Peyer's patch (tissue), 4 donors: ENCODE measurements around the gene ATF7IP.

Experiments used
- POLR2A ChIP-seq, 2 donors: fragments of 450-650 bp; IDR thresholded peaks; one replicate each; pipeline ENCODE4 v1.5.1; 2017; ENCODE audit warnings: antibody characterized with exemption in 2 of 2, mild to moderate bottlenecking in 2 of 2, moderate library complexity in 2 of 2
- TF ChIP-seq, protein P1 (sequence below), 6 experiments: fragments of 450-650 bp in 4 of 6; fragments of 200-600 bp in 2 of 6; sonication (generic) in 1 of 6; IDR thresholded peaks; one replicate each; pipeline ENCODE4 v1.5.1; 2017 to 2019; ENCODE audit warnings: antibody characterized with exemption in 6 of 6, mild to moderate bottlenecking in 3 of 6, moderate library complexity in 1 of 6

- no peak for TF ChIP-seq POLR2A (IDR thresholded peaks at IDR 0.05)
- TF ChIP-seq, protein P1, sequence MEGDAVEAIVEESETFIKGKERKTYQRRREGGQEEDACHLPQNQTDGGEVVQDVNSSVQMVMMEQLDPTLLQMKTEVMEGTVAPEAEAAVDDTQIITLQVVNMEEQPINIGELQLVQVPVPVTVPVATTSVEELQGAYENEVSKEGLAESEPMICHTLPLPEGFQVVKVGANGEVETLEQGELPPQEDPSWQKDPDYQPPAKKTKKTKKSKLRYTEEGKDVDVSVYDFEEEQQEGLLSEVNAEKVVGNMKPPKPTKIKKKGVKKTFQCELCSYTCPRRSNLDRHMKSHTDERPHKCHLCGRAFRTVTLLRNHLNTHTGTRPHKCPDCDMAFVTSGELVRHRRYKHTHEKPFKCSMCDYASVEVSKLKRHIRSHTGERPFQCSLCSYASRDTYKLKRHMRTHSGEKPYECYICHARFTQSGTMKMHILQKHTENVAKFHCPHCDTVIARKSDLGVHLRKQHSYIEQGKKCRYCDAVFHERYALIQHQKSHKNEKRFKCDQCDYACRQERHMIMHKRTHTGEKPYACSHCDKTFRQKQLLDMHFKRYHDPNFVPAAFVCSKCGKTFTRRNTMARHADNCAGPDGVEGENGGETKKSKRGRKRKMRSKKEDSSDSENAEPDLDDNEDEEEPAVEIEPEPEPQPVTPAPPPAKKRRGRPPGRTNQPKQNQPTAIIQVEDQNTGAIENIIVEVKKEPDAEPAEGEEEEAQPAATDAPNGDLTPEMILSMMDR (IDR thresholded peaks at IDR 0.05), result no peak
Measured at GRCh38 chr12:14403293-14403692, 37.8 kb downstream of the ATF7IP start.
